GM18511 (cell line): ENCODE measurements around the gene CELA3B.
"Not testable (repeated sequence)": the region's sequence is repeated elsewhere in the genome, so short reads cannot be mapped to it uniquely, and the experiment has no call there.

Source experiments
- ATAC-seq: cut with Tn5 transposase; IDR thresholded peaks from one replicate; pipeline ENCODE4 v1.9.1; 2021; ENCODE audit warnings: mild to moderate bottlenecking, moderate library complexity; ENCODE audit not compliant: unreplicated experiment

CELA3B gene

GRCh38 chr1:21976703-21977239, at the start of gene CELA3B:
Gene CELA3B, plus strand, starts transcription at chr1:21977022. Its CDS starts 18 bp downstream, at chr1:21977040.
- not testable (repeated sequence) for ATAC-seq

DNA sequence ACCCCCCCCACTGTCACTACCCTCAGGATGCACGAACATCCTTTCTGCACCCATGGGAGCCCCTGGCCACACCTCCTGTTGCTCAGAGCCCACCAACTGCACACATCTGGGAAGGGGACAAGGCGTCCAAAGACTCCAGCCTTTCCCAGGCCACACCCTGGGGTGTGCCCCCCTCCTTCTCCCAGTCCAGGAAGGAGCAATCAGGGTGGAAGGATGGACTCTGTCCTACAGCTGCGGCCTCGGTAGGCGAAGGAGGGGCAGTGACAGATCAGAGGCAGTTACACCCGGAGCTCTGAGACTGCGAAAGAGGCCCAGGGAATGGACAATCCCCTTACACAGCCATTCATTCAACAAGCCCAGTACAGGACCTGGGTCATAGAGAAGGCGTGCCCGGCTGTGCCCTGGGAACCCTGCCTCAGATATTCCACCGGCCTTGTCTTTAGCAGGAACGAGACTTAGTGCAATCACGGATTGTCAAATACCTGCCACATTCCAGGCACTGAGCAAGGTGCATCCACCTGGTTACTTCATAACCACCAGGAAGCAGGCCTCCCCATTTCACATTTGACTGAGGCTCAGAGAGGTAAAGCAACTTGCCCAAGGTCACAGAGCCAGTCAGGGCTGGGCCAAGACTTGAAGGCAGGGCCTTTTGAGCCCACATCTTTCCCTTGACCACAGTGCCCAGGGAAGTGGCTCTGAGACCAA, 49.1 kb upstream of the CELA3B start:
- no peak for ATAC-seq

DNA sequence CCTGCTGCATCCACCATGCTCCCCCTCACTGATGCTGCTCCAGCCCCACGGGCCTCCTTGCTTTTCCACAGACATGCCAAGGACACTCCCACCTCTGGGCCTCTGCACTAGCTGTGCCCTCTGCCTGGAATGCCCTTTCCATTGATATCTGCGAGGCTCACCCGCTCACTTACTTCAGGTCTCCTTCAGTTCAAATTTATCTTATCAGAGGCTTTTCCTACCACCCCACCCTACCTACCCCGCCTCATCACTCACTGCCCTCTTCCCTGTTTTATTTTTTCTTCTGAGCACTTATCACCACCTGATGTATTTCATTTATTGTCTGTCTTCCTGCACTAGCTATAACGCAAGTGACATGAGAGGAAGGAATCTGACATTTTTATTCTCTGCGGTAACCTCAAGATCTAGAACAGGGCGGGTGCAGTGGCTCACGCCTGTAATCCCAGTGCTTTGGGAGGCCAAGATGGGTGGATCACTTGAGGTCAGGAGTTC, 46.7 kb upstream of the CELA3B start:
- ATAC-seq: no peak

- ATAC-seq: no peak
These were observed 46.1 kb upstream of the CELA3B start for GRCh38 chr1:21930629-21931170.

GRCh38 chr1:21931171-21932093, 45.4 kb upstream of the CELA3B start:
- ATAC-seq: no peak

GRCh38 chr1:21932127-21932526, 44.7 kb upstream of the CELA3B start:
- no peak for ATAC-seq

GRCh38 chr1:21933397-21934248, 43.2 kb upstream of the CELA3B start:
- ATAC-seq: no peak

- ATAC-seq: no peak
These were observed 41.4 kb upstream of the CELA3B start for GRCh38 chr1:21935393-21935804.

DNA sequence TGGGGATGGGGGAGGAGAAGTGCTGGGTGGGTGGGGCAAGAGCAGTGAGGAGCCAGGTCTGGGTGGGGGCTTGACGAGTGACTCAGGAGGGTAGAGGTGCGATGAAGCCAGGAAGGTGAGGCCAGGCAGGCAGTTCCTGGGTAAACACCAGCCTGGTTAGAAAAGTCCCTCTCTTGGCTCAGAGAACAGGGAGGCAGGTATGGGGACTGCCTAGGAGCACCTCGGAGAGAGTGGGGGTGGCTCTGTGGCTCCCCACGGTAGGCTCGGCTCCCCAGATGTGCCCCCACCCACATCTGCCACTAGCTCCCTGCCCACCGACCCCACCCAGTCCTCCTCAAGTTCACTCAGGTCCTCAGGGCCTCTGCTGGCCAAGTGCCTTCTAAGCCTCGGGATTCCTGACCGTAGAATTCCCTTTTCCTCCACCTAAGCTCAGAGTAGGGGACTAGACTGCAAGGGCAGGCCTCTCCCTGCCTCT, 40.9 kb upstream of the CELA3B start:
- ATAC-seq: no peak

- ATAC-seq: no peak
These were observed 40.3 kb upstream of the CELA3B start for GRCh38 chr1:21936366-21937031.

DNA sequence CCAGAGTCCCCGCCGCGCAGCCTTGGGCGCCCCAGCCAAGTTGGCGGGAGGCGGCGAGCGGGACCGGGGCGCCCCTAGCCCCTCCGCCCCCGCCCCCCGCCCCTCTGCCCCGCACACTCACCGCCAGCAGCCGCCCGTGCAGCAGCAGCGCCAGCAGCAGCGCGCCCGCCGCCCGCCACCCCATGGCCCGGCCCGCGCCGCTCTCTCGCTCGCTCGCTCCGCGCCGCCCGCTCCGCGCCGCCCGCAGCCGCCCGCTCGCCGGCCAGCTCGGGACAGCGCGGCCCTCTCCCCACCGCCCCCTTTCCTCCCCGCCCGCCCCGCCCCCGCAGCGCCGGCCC, 39.8 kb upstream of the CELA3B start, which contains the start of gene HSPG2:
Gene HSPG2, minus strand, starts transcription at position 277 of the 338 bp plus-strand sequence. Its CDS starts 93 bp downstream, at position 184.
- ATAC-seq: no peak

- ATAC-seq: no peak
These were observed 39.3 kb upstream of the CELA3B start for GRCh38 chr1:21937372-21938121.

GRCh38 chr1:21938732-21939538, 37.9 kb upstream of the CELA3B start:
- ATAC-seq: no peak

- ATAC-seq: no peak
These were observed 37.0 kb upstream of the CELA3B start for GRCh38 chr1:21939650-21940374.

- ATAC-seq: no peak
These were observed 36.3 kb upstream of the CELA3B start for GRCh38 chr1:21940492-21940891.

- ATAC-seq: no peak
These were observed 35.5 kb upstream of the CELA3B start for GRCh38 chr1:21941370-21941769.

- ATAC-seq: no peak
These were observed 34.4 kb upstream of the CELA3B start for GRCh38 chr1:21942464-21942863.
